Cardiac septum (tissue), 1 donor: ENCODE data around the gene HBQ1. TPM values are rescaled to one million over a fixed set of nuclear protein-coding genes. Genes with fewer than 3 reads are reported as not detected.
"Not testable (repeated sequence)": the region's sequence is repeated elsewhere in the genome, so short reads cannot be mapped to it uniquely, and the experiment has no call there.

Experiments used
- DNase-seq: peaks from one replicate; pipeline ENCODE4 v3.0.0-alpha.2; 2020; ENCODE audit warnings: low spot score
- intact Hi-C: fragments of 100-400 bp; cut with DNase I; formaldehyde crosslinking; loops from one replicate; pipeline ENCODE4 v1.14.0; 2022
- long read RNA-seq: library from polyadenylated mRNA; unstranded; transcript quantifications from one replicate; pipeline ENCODE4 v2.0.0, GENCODE V29; 2021
- total RNA-seq: library from RNA; stranded (reverse); fragmentation: NEBNext Ultra II Directional; extraction: Animal tissue kit (Norgen Biotek cat#: 25700); gene quantifications from one replicate; pipeline ENCODE4 v1.2.1, GENCODE V29; 2021
- donor health status: DM: no; HTN: no; CAD: no.

HBQ1 gene
- total RNA-seq = not detected
- long read RNA-seq = 0 reads

- intact Hi-C loops = no loop called here
- no peak for DNase-seq
Observed at GRCh38 chr16:180101-180675, at the start of gene HBQ1. HBQ1 (plus strand) TSS chr16:180459; CDS start chr16:180487, 28 bp downstream.

DNA sequence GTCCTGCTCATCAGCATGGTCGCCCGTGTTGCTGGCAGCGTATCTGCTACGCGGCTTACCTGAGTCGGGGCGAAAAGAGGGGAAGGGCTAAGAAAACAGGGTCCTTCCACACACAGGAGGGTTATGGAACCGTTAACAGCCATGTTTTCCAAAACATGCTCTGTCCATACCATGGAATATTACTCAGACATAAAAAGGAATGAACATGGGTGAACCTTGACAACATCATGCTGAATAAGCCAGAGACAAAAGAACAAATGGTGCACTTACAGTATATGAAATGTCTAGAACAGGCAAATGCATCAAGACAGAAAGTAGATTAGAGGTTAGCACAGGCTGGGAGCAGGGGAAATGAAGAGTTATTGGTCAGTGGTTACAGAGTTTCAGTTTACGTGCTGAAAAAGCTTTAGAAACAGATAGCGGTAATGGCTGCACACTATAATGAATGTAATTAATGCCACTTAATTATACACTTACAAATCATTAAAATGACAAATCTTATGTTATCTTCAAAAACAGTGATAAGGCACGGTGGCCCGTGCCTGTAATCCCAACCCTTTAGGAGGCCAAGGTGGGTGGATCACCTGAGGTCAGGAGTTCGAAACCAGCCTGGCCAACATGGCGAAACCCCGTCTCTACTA is 49.6 kb upstream of the HBQ1 start:
- DNase-seq = no peak
- intact Hi-C loops = no loop called here

DNA sequence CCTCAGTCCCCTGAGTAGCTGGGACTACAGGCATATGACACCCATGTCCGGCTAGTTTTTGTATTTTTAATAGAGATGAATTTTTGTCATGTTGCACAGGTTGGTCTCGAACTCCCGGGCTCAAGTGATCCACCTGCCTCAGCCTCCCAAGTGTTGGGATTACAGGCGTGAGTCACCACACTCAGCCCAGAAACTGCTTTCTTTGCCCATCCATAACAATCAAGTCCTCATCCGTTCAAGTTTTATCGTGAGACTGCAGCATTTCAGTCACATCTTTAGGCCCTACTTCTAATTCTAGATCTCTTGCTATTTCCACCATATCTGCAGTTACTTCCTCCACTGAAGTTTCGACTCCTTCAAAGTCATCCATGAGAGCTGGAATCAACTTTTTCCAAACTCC is 48.1 kb upstream of the HBQ1 start:
- DNase-seq = no peak
- intact Hi-C loops = no loop called here

- intact Hi-C loops = no loop called here
- DNase-seq = no peak
Observed at GRCh38 chr16:133716-134115, 46.5 kb upstream of the HBQ1 start.

- intact Hi-C loops = loop anchor here (2.0 kb wide), 1 partner anchor 97 kb away; the partner anchor contains the start of gene FAM234A
- DNase-seq = no peak
Observed at GRCh38 chr16:138049-138417, 42.2 kb upstream of the HBQ1 start.

GRCh38 chr16:140175-140857 is 39.9 kb upstream of the HBQ1 start:
- intact Hi-C loops = no loop called here
- DNase-seq = no peak

DNA sequence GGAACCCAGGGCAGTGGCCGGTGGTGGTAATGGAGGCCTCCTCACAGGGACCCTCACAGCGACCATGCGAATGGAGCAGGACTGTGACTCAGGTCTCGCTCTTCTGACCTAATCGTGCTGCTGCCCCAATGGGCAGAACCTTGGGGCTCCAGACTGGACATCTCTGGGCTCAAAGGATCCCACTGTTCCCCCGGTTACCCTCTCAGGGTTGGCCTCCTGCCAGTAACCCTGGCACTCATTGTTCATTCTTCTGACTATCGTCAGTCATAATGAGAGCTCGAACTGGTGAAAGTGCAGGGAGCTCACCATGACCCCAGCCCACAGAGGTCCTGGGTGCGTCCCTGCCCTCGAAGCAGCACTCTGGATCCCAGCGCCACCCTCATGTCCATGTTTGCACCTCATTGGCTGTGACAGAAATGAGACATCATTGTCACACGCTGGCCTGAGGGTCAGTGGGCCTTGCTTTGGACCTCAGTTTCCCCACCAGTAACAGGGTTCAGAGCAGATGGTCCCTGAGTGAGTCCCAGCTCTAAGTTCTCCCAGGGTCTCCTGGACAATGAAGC is 37.8 kb upstream of the HBQ1 start:
- no peak for DNase-seq
- intact Hi-C loops = no loop called here

DNA sequence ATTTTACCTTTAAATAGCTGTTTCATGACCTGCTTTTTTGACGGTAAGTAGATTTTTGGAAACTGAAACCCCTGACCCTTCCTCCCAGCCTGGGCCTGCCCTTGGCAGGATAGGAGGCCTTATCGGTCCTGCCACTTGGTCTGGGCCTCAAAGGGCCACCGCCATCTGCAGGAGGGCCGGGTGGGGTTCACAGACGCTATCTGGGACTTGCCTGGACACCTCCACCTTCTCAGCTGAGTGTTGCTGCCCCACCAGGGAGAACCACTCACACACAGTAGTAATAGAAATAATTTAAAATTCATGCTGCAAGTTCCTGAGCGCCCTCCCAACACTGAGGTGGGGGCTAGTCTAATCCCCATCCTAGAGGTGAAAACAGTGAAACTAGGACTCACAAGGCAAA is 37.2 kb upstream of the HBQ1 start:
- intact Hi-C loops = no loop called here
- DNase-seq = no peak

DNA sequence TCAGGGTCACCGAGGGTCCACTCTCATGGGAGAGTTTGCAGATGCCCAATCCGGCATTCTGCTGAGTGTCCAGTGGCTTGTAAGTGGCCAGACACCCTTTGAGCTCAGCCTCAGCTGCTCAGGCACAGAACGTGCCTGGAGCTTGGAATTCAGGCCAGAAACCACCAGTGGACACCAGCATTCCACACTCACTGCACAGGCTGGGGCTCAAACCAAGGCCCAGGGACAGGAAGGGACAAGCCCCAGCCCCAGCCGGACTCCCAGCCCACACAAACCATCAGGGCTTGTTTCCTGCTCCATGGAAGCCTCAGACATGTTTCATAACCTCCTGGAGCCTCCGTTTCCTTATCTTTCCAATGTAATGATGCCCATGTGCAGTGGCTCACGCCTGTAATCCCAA is 36.8 kb upstream of the HBQ1 start:
- intact Hi-C loops = no loop called here
- DNase-seq = no peak

GRCh38 chr16:144797-145252 is 35.4 kb upstream of the HBQ1 start:
- no peak for DNase-seq
- intact Hi-C loops = no loop called here

DNA sequence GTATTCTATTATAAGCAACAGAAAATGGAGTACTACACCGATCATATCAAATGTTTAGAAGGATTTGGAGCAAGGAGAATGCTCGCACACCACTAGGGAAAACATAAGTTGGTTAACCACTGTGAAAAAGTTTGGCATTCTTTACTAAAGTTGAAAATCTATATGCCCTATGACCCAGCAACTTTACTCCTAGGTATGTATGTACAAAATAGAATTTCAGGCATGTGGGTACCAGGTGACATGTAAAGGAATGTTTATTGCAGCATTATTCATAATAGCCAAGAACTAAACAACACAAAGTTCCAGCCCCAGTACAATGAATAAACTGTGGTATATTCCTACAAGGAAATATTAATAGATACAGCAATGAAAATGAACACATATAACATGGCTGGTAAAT is 33.6 kb upstream of the HBQ1 start:
- intact Hi-C loops = no loop called here
- DNase-seq = no peak

- intact Hi-C loops = no loop called here
- DNase-seq = no peak
Observed at GRCh38 chr16:149024-149660, 31.1 kb upstream of the HBQ1 start.

- DNase-seq = no peak
- intact Hi-C loops = no loop called here
Observed at GRCh38 chr16:152141-153128, 27.8 kb upstream of the HBQ1 start, which contains the start of gene HBZ. HBZ (plus strand) TSS chr16:152644; CDS start chr16:152910, 266 bp downstream.

- intact Hi-C loops, DNase-seq: not testable (repeated sequence)
Observed at GRCh38 chr16:153129-153521, 27.1 kb upstream of the HBQ1 start.

GRCh38 chr16:153550-154216 is 26.6 kb upstream of the HBQ1 start:
- intact Hi-C loops, DNase-seq: not testable (repeated sequence)

- intact Hi-C loops = no loop called here
Observed at GRCh38 chr16:154217-155030, 25.8 kb upstream of the HBQ1 start.

GRCh38 chr16:155031-155398 is 25.2 kb upstream of the HBQ1 start:
- DNase-seq = no peak
- intact Hi-C loops = no loop called here

More at GRCh38 chr16:154217-155030, 25.8 kb upstream of the HBQ1 start:
- no peak for DNase-seq
